Uterus (tissue), 4 donors: ENCODE data around the gene ASPRV1. TPM values are rescaled to one million over a fixed set of nuclear protein-coding genes. Genes with fewer than 3 reads are reported as not detected.
"Not testable (repeated sequence)": the region's sequence is repeated elsewhere in the genome, so short reads cannot be mapped to it uniquely, and the experiment has no call there.

Experiments used
- DNase-seq, 2 donors: peaks; one replicate each; pipeline ENCODE4 v3.0.0-alpha.2; 2019 to 2020
- H3K27ac ChIP-seq, 2 donors: fragments of 200-600 bp; sonication (generic); 1 replicate in 1 of 2; 2 replicates in 1 of 2; pipeline ENCODE4 v1.5.1; 2016 to 2018
- H3K27me3 ChIP-seq, 2 donors: fragments of 200-600 bp; sonication (generic); one replicate each; pipeline ENCODE4 v1.5.1; 2018 to 2019; ENCODE audit warnings: control low read depth in 1 of 2
- H3K36me3 ChIP-seq, 2 donors: fragments of 200-600 bp; sonication (generic); one replicate each; pipeline ENCODE4 v1.5.1; 2019; ENCODE audit warnings: control low read depth in 1 of 2
- H3K4me1 ChIP-seq, 2 donors: fragments of 200-600 bp; sonication (generic); one replicate each; pipeline ENCODE4 v1.5.1; 2018 to 2019; ENCODE audit warnings: control low read depth in 1 of 2
- H3K4me3 ChIP-seq, 2 donors: fragments of 200-600 bp; sonication (generic); 1 replicate in 1 of 2; 2 replicates in 1 of 2; pipeline ENCODE4 v1.5.1; 2018 to 2019; ENCODE audit warnings: mild to moderate bottlenecking in 1 of 2
- H3K9me3 ChIP-seq, 2 donors: fragments of 200-600 bp; sonication (generic); one replicate each; pipeline ENCODE4 v1.5.1; 2019; ENCODE audit warnings: control low read depth in 1 of 2
- POLR2A ChIP-seq, 2 donors: fragments of 450-650 bp; IDR thresholded peaks; one replicate each; pipeline ENCODE4 v1.6.1; 2016; ENCODE audit warnings: antibody characterized with exemption in 2 of 2, mild to moderate bottlenecking in 1 of 2, moderate library complexity in 1 of 2
- intact Hi-C: fragments of 100-400 bp; cut with DNase I; formaldehyde crosslinking; loops from one replicate; pipeline ENCODE4 v1.15.1; 2023; ENCODE audit warnings: low total_unique reads
- total RNA-seq, 4 donors: library from RNA; depleted of rRNA in 3 of 4; stranded (reverse); fragments of >200 nt in 3 of 4; gene quantifications; one replicate each; pipeline versions ENCODE4 v1.1.0 to v1.2.4, GENCODE V29; 2014 to 2023
- TF ChIP-seq, protein P1 (sequence below), 4 experiments: fragments of 200-600 bp in 2 of 4; fragments of 450-650 bp in 2 of 4; sonication (generic) in 2 of 4; IDR thresholded peaks; one replicate each; pipeline ENCODE4 v1.5.1; 2016 to 2019; ENCODE audit warnings: antibody characterized with exemption in 4 of 4, mild to moderate bottlenecking in 2 of 4, moderate library complexity in 1 of 4
- donor health status: DM: yes; HTN: yes; CAD: no.

Gene ASPRV1
- total RNA-seq, 4 donors from 2014 or later: 4.4 to 8.1 (median 5.2) TPM; not detected in 1

DNA sequence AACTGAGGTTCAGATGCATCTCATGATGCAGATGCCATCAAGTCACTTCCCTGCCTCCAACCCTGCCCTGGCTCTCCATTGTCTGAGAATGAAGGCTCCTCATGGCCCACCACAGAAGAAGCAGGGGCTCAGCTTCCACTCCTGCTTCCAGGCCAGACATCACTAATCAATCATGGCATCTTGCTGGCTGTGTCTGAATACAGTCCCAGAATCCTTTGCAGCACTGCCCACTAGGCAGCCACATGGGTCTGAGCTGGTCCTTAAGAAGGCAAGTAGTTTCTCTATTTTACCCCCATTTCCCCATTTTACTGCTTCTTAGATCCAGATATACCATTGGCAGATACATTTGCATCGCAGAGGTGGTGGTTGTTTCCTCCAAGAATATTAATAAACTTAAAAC lies 7.3 kb downstream of the ASPRV1 start:
- no peak for DNase-seq
- Histone ChIP-seq H3K27ac (no peak overlapping the region), H3K9me3 (no peaks in the 10 kb centered on the region), H3K36me3 (no peaks in the 10 kb centered on the region), H3K4me3 (no peak overlapping the region), H3K4me1 (no peaks in the 10 kb centered on the region), H3K27me3 (no peaks in the 10 kb centered on the region)
- intact Hi-C loops: no loop called here
- TF ChIP-seq, protein P1, sequence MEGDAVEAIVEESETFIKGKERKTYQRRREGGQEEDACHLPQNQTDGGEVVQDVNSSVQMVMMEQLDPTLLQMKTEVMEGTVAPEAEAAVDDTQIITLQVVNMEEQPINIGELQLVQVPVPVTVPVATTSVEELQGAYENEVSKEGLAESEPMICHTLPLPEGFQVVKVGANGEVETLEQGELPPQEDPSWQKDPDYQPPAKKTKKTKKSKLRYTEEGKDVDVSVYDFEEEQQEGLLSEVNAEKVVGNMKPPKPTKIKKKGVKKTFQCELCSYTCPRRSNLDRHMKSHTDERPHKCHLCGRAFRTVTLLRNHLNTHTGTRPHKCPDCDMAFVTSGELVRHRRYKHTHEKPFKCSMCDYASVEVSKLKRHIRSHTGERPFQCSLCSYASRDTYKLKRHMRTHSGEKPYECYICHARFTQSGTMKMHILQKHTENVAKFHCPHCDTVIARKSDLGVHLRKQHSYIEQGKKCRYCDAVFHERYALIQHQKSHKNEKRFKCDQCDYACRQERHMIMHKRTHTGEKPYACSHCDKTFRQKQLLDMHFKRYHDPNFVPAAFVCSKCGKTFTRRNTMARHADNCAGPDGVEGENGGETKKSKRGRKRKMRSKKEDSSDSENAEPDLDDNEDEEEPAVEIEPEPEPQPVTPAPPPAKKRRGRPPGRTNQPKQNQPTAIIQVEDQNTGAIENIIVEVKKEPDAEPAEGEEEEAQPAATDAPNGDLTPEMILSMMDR (IDR thresholded peaks at IDR 0.05): no peak
- TF ChIP-seq POLR2A (IDR thresholded peaks at IDR 0.05): no peak

DNA sequence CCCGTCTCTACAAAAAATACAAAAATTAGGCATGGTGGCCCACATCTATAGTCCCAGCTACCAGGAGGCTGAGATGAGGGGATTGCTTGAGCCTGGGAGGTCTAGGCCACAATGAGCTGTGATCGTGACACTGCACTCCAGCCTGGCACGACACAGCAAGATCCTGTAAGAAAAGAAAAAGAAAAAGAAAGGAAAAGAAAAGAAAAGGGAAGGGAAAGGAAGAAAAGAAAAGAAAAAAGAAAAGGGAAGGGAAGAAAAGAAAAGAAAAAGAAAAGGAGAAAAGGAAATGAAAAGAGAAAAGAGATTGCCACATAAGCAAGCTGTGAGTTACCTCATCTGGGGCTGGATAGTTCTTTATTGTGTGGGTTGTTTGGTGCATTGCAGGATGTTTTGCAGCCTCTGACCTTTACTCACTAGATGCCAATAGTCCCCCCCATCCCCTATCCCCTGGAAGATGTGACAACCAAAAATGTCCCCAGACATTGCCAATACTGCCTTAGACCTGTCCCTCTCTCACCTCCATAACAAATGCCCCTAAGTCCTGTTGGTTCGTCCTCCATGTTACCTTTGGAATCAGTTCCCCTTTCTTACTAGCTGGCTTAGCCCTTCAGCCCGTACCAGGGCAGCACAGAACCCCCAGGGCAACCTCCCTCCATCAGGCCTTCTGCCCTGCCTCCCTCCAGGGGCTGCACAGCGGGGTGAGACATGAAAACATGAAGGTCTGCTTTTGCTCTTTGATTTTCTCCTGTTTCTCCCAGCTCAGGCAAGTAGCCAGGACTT lies 8.9 kb downstream of the ASPRV1 start:
- H3K9me3 ChIP-seq: no peaks in the 10 kb centered on the region
- no peaks in the 10 kb centered on the region for H3K36me3 ChIP-seq
- intact Hi-C loops: no loop called here
- no peaks in the 10 kb centered on the region for H3K27me3 ChIP-seq
- H3K4me3 ChIP-seq: no peak overlapping the region
- DNase-seq: no peak
- TF ChIP-seq, protein P1 (IDR thresholded peaks at IDR 0.05): no peak
- TF ChIP-seq POLR2A (IDR thresholded peaks at IDR 0.05): no peak
- no peaks in the 10 kb centered on the region for H3K4me1 ChIP-seq
- H3K27ac ChIP-seq: no peak overlapping the region

DNA sequence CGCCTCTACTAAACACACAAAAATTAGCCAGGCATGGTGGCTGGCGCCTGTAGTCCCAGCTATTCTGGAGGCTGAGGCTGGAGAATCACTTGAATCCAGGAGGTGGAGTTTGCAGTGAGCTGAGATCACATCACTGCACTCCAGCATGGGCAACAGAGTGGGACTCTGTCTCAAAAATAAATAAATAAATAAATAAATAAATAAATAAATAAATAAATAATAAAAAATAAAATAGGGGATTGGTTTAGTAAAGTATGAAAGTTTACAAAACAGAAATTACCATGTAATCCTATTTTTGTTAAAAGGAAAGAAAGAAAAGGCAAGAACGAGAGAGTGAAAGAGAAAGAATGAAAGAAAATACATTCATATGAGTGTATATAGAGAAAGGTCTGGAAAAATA lies 10.8 kb downstream of the ASPRV1 start:
- H3K4me3 ChIP-seq, H3K27me3 ChIP-seq, H3K27ac ChIP-seq, H3K4me1 ChIP-seq, H3K9me3 ChIP-seq, intact Hi-C loops, DNase-seq, H3K36me3 ChIP-seq: not testable (repeated sequence)

DNA sequence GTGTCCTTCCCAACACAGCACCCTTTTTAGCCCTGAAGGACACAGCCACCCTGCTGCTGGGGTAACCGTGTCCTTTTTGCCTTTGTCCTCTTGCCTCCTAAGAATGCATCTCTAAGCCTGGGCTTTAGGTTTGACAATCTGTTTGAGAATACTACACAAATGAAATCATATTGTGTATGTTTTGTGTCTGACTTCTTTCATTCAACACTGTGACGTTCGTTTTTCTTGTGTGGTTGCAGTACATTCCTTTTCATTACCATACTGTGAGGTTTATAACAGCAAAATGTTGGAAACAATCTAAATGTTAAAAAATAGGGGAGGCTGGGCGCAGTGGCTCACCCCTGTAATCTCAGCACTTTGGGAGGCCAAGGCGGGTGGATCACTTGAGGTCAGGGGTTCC lies 11.2 kb downstream of the ASPRV1 start:
- H3K4me3 ChIP-seq: no peak overlapping the region
- intact Hi-C loops: no loop called here
- no peaks in the 10 kb centered on the region for H3K9me3 ChIP-seq
- no peak overlapping the region for H3K27ac ChIP-seq
- H3K4me1 ChIP-seq: no peaks in the 10 kb centered on the region
- no peaks in the 10 kb centered on the region for H3K36me3 ChIP-seq
- TF ChIP-seq, protein P1 (IDR thresholded peaks at IDR 0.05): no peak
- no peak for TF ChIP-seq POLR2A (IDR thresholded peaks at IDR 0.05)
- H3K27me3 ChIP-seq: no peaks in the 10 kb centered on the region
- no peak for DNase-seq

DNA sequence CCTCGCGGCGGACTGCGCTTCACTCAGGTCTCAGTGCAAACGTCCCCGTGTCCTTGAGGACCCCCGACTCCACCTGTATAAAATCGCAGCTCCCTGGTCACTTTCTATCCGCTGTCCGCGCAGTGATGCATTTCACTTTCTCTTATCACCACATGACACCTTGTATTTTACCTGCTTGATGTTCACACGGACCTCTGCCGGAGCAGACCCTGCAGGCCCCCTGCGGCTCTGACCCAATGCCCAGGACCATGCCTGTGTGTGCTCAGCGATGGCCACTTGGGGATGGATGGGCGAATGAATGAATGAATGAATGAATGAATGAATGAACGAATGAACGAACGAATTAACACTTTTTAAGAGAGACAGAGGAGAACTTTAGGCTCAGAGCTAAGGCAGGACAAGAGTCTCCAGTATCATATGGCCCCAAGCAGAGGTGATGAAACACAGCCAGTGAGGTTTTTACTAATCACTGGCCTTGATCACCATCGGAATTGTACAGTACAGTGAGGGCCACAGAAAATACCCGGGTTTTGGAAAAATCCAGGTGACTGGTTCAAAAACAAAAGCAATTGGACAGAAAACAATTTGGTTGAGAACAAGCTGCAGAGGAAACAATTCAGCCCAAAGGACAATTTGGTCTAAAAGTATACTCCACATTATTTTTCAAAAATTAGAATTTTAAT lies 12.3 kb downstream of the ASPRV1 start:
- H3K9me3 ChIP-seq: no peaks in the 10 kb centered on the region

More for the DNA sequence above, 12.3 kb downstream of the ASPRV1 start:
- intact Hi-C loops: no loop called here
- no peaks in the 10 kb centered on the region for H3K27me3 ChIP-seq
- H3K4me3 ChIP-seq: no peak overlapping the region
- no peak overlapping the region for H3K27ac ChIP-seq
- no peaks in the 10 kb centered on the region for H3K4me1 ChIP-seq
- TF ChIP-seq, protein P1 (IDR thresholded peaks at IDR 0.05): no peak
- no peak for TF ChIP-seq POLR2A (IDR thresholded peaks at IDR 0.05)
- no peak for DNase-seq
- H3K36me3 ChIP-seq: no peaks in the 10 kb centered on the region
